RWPE1 (cell line): Measurements from ENCODE around the gene GRK4.
"Not testable (repeated sequence)": the region's sequence is repeated elsewhere in the genome, so short reads cannot be mapped to it uniquely, and the experiment has no call there.

Experiments used
- CTCF ChIA-PET: fragments of 350-600 bp; sonication (Branson Sonifier 250); formaldehyde crosslinking; extraction: SDS; loops from one replicate; lab custom pipeline; 2021; lab: Yijun Ruan, JAX
- POLR2A ChIA-PET: fragments of 400-600 bp; formaldehyde crosslinking; extraction: SDS; loops from one replicate; lab custom pipeline; 2020; ENCODE audit warnings: antibody characterized with exemption; ENCODE audit not compliant: low non-redundant PET; lab: Yijun Ruan, JAX
- DNase-seq: peaks from one replicate; pipeline ENCODE4 v3.0.0; 2012; ENCODE audit warnings: low spot score
- H3K27ac ChIP-seq: fragments of 450-650 bp; 2 replicates; pipeline ENCODE4 v1.5.1; 2017
- CTCF ChIP-seq: fragments of 450-650 bp; conservative IDR thresholded peaks from 2 replicates; pipeline ENCODE4 v1.5.1; 2017; ENCODE audit warnings: low read depth, mild to moderate bottlenecking

The GRK4 gene

GRCh38 chr4:2963175-2963965, at the start of gene GRK4, which contains the start of gene NOP14:
Gene GRK4, plus strand, starts transcription at chr4:2963571. Its CDS starts 500 bp downstream, at chr4:2964071.
Gene NOP14, minus strand, starts transcription at chr4:2963406. Its CDS starts 87 bp downstream, at chr4:2963319.
- DNase-seq: peak; percentile 93
- CTCF ChIA-PET: interaction anchor here (1.3 kb wide), 1 partner anchor 75 kb away, joined by 6 read pairs; no protein-coding TSS in a partner anchor
- peak; percentile 12; the same call in 1 of the 2 replicates for TF ChIP-seq CTCF
- H3K27ac ChIP-seq: peak within 1 kb of the TSS; percentile 79
- POLR2A ChIA-PET: interaction anchor here (1.0 kb wide), 1 partner anchor 33 kb away, joined by 3 read pairs; no protein-coding TSS in a partner anchor

GRCh38 chr4:2914256-2915126, 48.9 kb upstream of the GRK4 start:
- peak overlapping the region; percentile 18; the same call in 1 of the 2 replicates for H3K27ac ChIP-seq
- POLR2A ChIA-PET: no interaction called here
- no peak for TF ChIP-seq CTCF
- CTCF ChIA-PET: no interaction called here
- DNase-seq: no peak

- POLR2A ChIA-PET: no interaction called here
- no peak overlapping the region for H3K27ac ChIP-seq
- CTCF ChIA-PET: no interaction called here
- DNase-seq: no peak
- no peak for TF ChIP-seq CTCF
Measured at GRCh38 chr4:2915789-2916188, 47.6 kb upstream of the GRK4 start.

GRCh38 chr4:2916696-2917095, 46.7 kb upstream of the GRK4 start:
- H3K27ac ChIP-seq, DNase-seq, POLR2A ChIA-PET, CTCF ChIA-PET: not testable (repeated sequence)

- CTCF ChIA-PET, DNase-seq, H3K27ac ChIP-seq, POLR2A ChIA-PET: not testable (repeated sequence)
Measured at GRCh38 chr4:2918300-2918699, 45.1 kb upstream of the GRK4 start.

- DNase-seq, H3K27ac ChIP-seq, CTCF ChIA-PET, POLR2A ChIA-PET: not testable (repeated sequence)
Measured at GRCh38 chr4:2918714-2919113, 44.7 kb upstream of the GRK4 start.

GRCh38 chr4:2922453-2923101, 40.8 kb upstream of the GRK4 start:
- H3K27ac ChIP-seq: peak overlapping the region; percentile 62
- DNase-seq, POLR2A ChIA-PET, CTCF ChIA-PET: not testable (repeated sequence)

GRCh38 chr4:2923141-2923551, 40.2 kb upstream of the GRK4 start:
- ChIA-PET CTCF (no interaction called here), POLR2A (no interaction called here)
- no peak for DNase-seq
- TF ChIP-seq CTCF: no peak
- H3K27ac ChIP-seq: peak overlapping the region; percentile 62
